Measurements from ENCODE around the gene BPIFA1. TPM values are rescaled to one million over a fixed set of nuclear protein-coding genes. Genes with fewer than 3 reads are reported as not detected.

Gene BPIFA1
- total and polyA plus RNA-seq, 2 of the 8 experiments (the other 6 are each of a cell fraction or from before 2014, with no cell fraction given), result not detected

DNA sequence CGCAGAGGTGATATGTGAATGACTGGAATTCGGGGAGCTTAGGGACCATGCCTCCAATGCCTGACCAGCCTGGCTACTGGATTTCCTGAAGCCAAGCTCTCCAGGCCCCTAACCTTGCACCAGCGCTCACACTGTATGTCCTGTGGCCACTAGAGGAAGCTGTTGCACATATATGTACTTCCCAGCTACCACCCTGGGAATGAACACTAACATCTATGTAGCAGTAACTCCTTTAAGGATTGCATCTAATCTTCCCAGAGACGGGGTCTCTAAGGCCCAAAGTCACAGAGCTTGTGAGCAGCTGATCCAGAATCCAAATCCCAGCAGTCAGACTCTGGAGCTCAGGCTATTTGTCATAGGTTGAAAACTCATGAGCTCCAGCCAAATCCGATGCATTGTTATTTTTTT, 26.9 kb downstream of the BPIFA1 start (continued):
- TF ChIP-seq CHD7 (IDR thresholded peaks at IDR 0.05; ENCODE audit: insufficient replicate concordance, low read length), result no peak
- no peak for TF ChIP-seq BRCA1 (IDR thresholded peaks at IDR 0.05; ENCODE audit: low read depth, low read length)
- no peak for TF ChIP-seq NRF1 (IDR thresholded peaks at IDR 0.05; ENCODE audit: low read depth, low read length)
- no peak for TF ChIP-seq JUN (IDR thresholded peaks at IDR 0.05; ENCODE audit: low read depth, low read length)
- TF ChIP-seq FOSL1 (IDR thresholded peaks at IDR 0.05; ENCODE audit: insufficient read depth, low read depth, low read length), result no peak
- no peak for TF ChIP-seq CTBP2 (IDR thresholded peaks at IDR 0.05; ENCODE audit: borderline replicate concordance, insufficient read depth, insufficient read length, low read length)
- no peak for TF ChIP-seq RFX5 (IDR thresholded peaks at IDR 0.05; ENCODE audit: borderline replicate concordance, low read depth, low read length)
- TF ChIP-seq CHD1 (IDR thresholded peaks at IDR 0.05; ENCODE audit: low read depth, low read length), result no peak
- no peak for TF ChIP-seq SP2 (IDR thresholded peaks at IDR 0.05; ENCODE audit: low read length)
- TF ChIP-seq YY1 (IDR thresholded peaks at IDR 0.05; ENCODE audit: low read depth, low read length), result peak; percentile 34; the same call in 1 of the 2 replicates
- TF ChIP-seq RAD21 (IDR thresholded peaks at IDR 0.05 in 1 of 2, conservative IDR thresholded peaks at IDR 0.05 in 1 of 2; ENCODE audit: low read depth in 2 of 2, low read length in 2 of 2), result peak; percentile 76 to 88
